Thymus (tissue), 11 donors: ENCODE measurements around the gene SLC25A34. TPM values are rescaled to one million over a fixed set of nuclear protein-coding genes. Genes with fewer than 3 reads are reported as not detected.
A peak's percentile ranks its signal among the peaks of the same experiment; 100 is the strongest.
"Not testable (repeated sequence)": the region's sequence is repeated elsewhere in the genome, so short reads cannot be mapped to it uniquely, and the experiment has no call there.

ENCODE experiments used
- DNase-seq, 9 donors: peaks; one replicate each; pipeline ENCODE4 v3.0.0-alpha.2; 2013; ENCODE audit warnings: low spot score in 9 of 9, low read depth in 6 of 9, missing footprints in 1 of 9
- H3K27ac ChIP-seq, 2 donors: one replicate each; pipeline ENCODE4 v1.5.1; 2013; ENCODE audit warnings: control low read depth in 1 of 2, low read depth in 1 of 2, low read length in 1 of 2, mild to moderate bottlenecking in 1 of 2, moderate library complexity in 1 of 2
- H3K27me3 ChIP-seq, 2 donors: one replicate each; pipeline ENCODE4 v1.5.1; 2013; ENCODE audit warnings: low read length in 1 of 2; ENCODE audit not compliant: control insufficient read depth in 2 of 2, insufficient read depth in 1 of 2
- H3K36me3 ChIP-seq, 2 donors: one replicate each; pipeline ENCODE4 v1.5.1; 2013; ENCODE audit warnings: low read length in 1 of 2, mild to moderate bottlenecking in 1 of 2, moderate library complexity in 1 of 2; ENCODE audit not compliant: control insufficient read depth in 2 of 2, insufficient read depth in 2 of 2
- H3K4me1 ChIP-seq, 2 donors: one replicate each; pipeline ENCODE4 v1.5.1; 2013; ENCODE audit warnings: low read length in 2 of 2; ENCODE audit not compliant: control insufficient read depth in 2 of 2, insufficient read depth in 2 of 2
- H3K4me3 ChIP-seq, 2 donors: one replicate each; pipeline ENCODE4 v1.5.1; 2013; ENCODE audit warnings: low read length in 2 of 2, control low read depth in 1 of 2, mild to moderate bottlenecking in 1 of 2
- H3K9me3 ChIP-seq, 2 donors: one replicate each; pipeline ENCODE4 v1.5.1; 2013; ENCODE audit warnings: low read length in 1 of 2, mild to moderate bottlenecking in 1 of 2; ENCODE audit not compliant: control insufficient read depth in 2 of 2, insufficient read depth in 1 of 2
- WGBS: extraction: QIAGEN DNeasy Blood & Tissue Kit; methylation state at CpG from one replicate; pipeline ENCODE4 v1.1.7; 2013; 5-methylcytosine and 5-hydroxymethylcytosine counted together
- polyA plus RNA-seq: library from polyadenylated mRNA; stranded (reverse); fragments of 200-250 nt; gene quantifications from one replicate; pipeline ENCODE4 v1.2.3, GENCODE V29; 2013
- total RNA-seq: library from RNA; stranded (reverse); fragments of 120-200 nt; gene quantifications from one replicate; pipeline ENCODE4 v1.2.4, GENCODE V29; 2013
- donor health status: healthy.

The SLC25A34 gene
- total and polyA plus RNA-seq, 2 donors = 0.42 to 2.4 TPM

GRCh38 chr1:15699321-15699720 is 36.7 kb upstream of the SLC25A34 start:
- H3K4me1 ChIP-seq = peaks cover 6 to 19% of the 10 kb centered on the region in 2 donors
- not testable (repeated sequence) for H3K27ac ChIP-seq, H3K36me3 ChIP-seq, H3K4me3 ChIP-seq, DNase-seq, H3K9me3 ChIP-seq, H3K27me3 ChIP-seq
- WGBS = 99% methylated on average over 4 of the region's 4 CpGs

GRCh38 chr1:15700508-15700907 is 35.5 kb upstream of the SLC25A34 start:
- peaks cover 0 to 14% of the 10 kb centered on the region in 2 donors for H3K36me3 ChIP-seq
- H3K27me3 ChIP-seq = no peaks in the 10 kb centered on the region
- H3K27ac ChIP-seq = no peak overlapping the region
- peaks cover 6 to 19% of the 10 kb centered on the region in 2 donors for H3K4me1 ChIP-seq
- no peak overlapping the region for H3K4me3 ChIP-seq
- 97% methylated on average over 6 of the region's 6 CpGs for WGBS
- peaks cover 0 to 3% of the 10 kb centered on the region in 2 donors for H3K9me3 ChIP-seq
- DNase-seq = no peak

GRCh38 chr1:15701784-15702183 is 34.3 kb upstream of the SLC25A34 start:
- H3K4me1 ChIP-seq = peaks cover 3 to 15% of the 10 kb centered on the region in 2 donors
- DNase-seq = no peak
- no peak overlapping the region for H3K27ac ChIP-seq

GRCh38 chr1:15702722-15703550 is 33.1 kb upstream of the SLC25A34 start:
- WGBS = 96% methylated on average over 19 of the region's 19 CpGs
- H3K36me3 ChIP-seq = peaks cover 0 to 17% of the 10 kb centered on the region in 2 donors
- H3K4me3 ChIP-seq = no peak overlapping the region
- no peaks in the 10 kb centered on the region for H3K27me3 ChIP-seq
- DNase-seq = no peak
- peak overlapping the region; percentile 26 to 47 for H3K27ac ChIP-seq
- no peaks in the 10 kb centered on the region for H3K9me3 ChIP-seq
- peaks cover 0 to 4% of the 10 kb centered on the region in 2 donors for H3K4me1 ChIP-seq

More at GRCh38 chr1:15701784-15702183, 34.3 kb upstream of the SLC25A34 start:
- no peak overlapping the region for H3K4me3 ChIP-seq
- no peaks in the 10 kb centered on the region for H3K9me3 ChIP-seq
- peaks cover 0 to 17% of the 10 kb centered on the region in 2 donors for H3K36me3 ChIP-seq
- H3K27me3 ChIP-seq = no peaks in the 10 kb centered on the region
- 97% methylated on average over 8 of the region's 8 CpGs for WGBS

- no peak overlapping the region for H3K4me3 ChIP-seq
- no peak for DNase-seq
- H3K27ac ChIP-seq = peak overlapping the region; percentile 53 to 57
- H3K36me3 ChIP-seq = peaks cover 0 to 17% of the 10 kb centered on the region in 2 donors
- 91% methylated on average over 9 of the region's 9 CpGs for WGBS
- H3K27me3 ChIP-seq = no peaks in the 10 kb centered on the region
- no peaks in the 10 kb centered on the region for H3K4me1 ChIP-seq
- no peaks in the 10 kb centered on the region for H3K9me3 ChIP-seq
These were observed 32.5 kb upstream of the SLC25A34 start for GRCh38 chr1:15703562-15703961.

- DNase-seq = no peak
- H3K9me3 ChIP-seq = no peaks in the 10 kb centered on the region
These were observed 31.4 kb upstream of the SLC25A34 start for GRCh38 chr1:15704526-15705183.

GRCh38 chr1:15705184-15705566 is 30.9 kb upstream of the SLC25A34 start:
- Histone ChIP-seq H3K9me3 (no peaks in the 10 kb centered on the region), H3K4me3 (no peak overlapping the region), H3K36me3 (peaks cover 0 to 17% of the 10 kb centered on the region in 2 donors), H3K27me3 (no peaks in the 10 kb centered on the region), H3K27ac (no peak overlapping the region), H3K4me1 (no peaks in the 10 kb centered on the region)
- WGBS = 96% methylated on average over 11 of the region's 11 CpGs
- no peak for DNase-seq

More at GRCh38 chr1:15704526-15705183, 31.4 kb upstream of the SLC25A34 start:
- H3K4me3 ChIP-seq = no peak overlapping the region
- WGBS = 94% methylated on average over 17 of the region's 17 CpGs
- no peaks in the 10 kb centered on the region for H3K27me3 ChIP-seq
- no peaks in the 10 kb centered on the region for H3K4me1 ChIP-seq
- H3K36me3 ChIP-seq = peaks cover 0 to 17% of the 10 kb centered on the region in 2 donors
- peak overlapping the region in 1 of 2 donors; percentile 39 for H3K27ac ChIP-seq

GRCh38 chr1:15706751-15707150 is 29.3 kb upstream of the SLC25A34 start:
- WGBS = 91% methylated on average over 7 of the region's 7 CpGs
- peaks cover 0 to 17% of the 10 kb centered on the region in 2 donors for H3K36me3 ChIP-seq
- DNase-seq = no peak
- H3K27me3 ChIP-seq = no peaks in the 10 kb centered on the region
- H3K4me1 ChIP-seq = no peaks in the 10 kb centered on the region
- H3K27ac ChIP-seq = no peak overlapping the region
- H3K4me3 ChIP-seq = no peak overlapping the region
- H3K9me3 ChIP-seq = no peaks in the 10 kb centered on the region

GRCh38 chr1:15707239-15707925 is 28.7 kb upstream of the SLC25A34 start:
- H3K4me1 ChIP-seq = no peaks in the 10 kb centered on the region

More at GRCh38 chr1:15707239-15707925, 28.7 kb upstream of the SLC25A34 start:
- Histone ChIP-seq H3K27ac (no peak overlapping the region), H3K9me3 (no peaks in the 10 kb centered on the region), H3K36me3 (peaks cover 0 to 14% of the 10 kb centered on the region in 2 donors), H3K27me3 (no peaks in the 10 kb centered on the region), H3K4me3 (no peak overlapping the region)
- no peak for DNase-seq
- 97% methylated on average over 8 of the region's 8 CpGs for WGBS
